Neutrophil (primary cell): ENCODE results near the gene GDPD2.

ENCODE experiments used
- H3K27ac ChIP-seq: fragments of 200-600 bp; sonication (generic); 2 replicates; pipeline ENCODE4 v1.5.1; 2016; ENCODE audit warnings: mild to moderate bottlenecking, moderate library complexity
- H3K27me3 ChIP-seq: fragments of 200-600 bp; sonication (generic); 2 replicates; pipeline ENCODE4 v1.6.0; 2016; ENCODE audit warnings: mild to moderate bottlenecking
- H3K36me3 ChIP-seq: fragments of 200-600 bp; sonication (generic); 2 replicates; pipeline ENCODE4 v1.5.1; 2017
- H3K4me1 ChIP-seq, 2 experiments: fragments of 200-600 bp in 1 of 2; sonication (generic) in 1 of 2; 1 replicate in 1 of 2; 2 replicates in 1 of 2; pipeline versions ENCODE4 v1.5.1 to v1.6.1; 2013 to 2016; ENCODE audit warnings: low read depth in 1 of 2, low read length in 1 of 2, mild to moderate bottlenecking in 1 of 2, moderate library complexity in 1 of 2; ENCODE audit not compliant: control insufficient read depth in 1 of 2, insufficient read depth in 1 of 2
- H3K4me3 ChIP-seq, 2 experiments: fragments of 200-600 bp in 1 of 2; sonication (generic) in 1 of 2; 1 replicate in 1 of 2; 2 replicates in 1 of 2; pipeline ENCODE4 v1.5.1; 2013 to 2016; ENCODE audit warnings: low read depth in 1 of 2, low read length in 1 of 2, mild to moderate bottlenecking in 1 of 2, moderate library complexity in 1 of 2
- H3K9me3 ChIP-seq: fragments of 200-600 bp; sonication (generic); 2 replicates; pipeline ENCODE4 v1.5.1; 2016
- CTCF ChIP-seq: fragments of 200-600 bp; sonication (generic); IDR thresholded peaks from 2 replicates; pipeline ENCODE4 v1.5.1; 2016; ENCODE audit warnings: antibody characterized with exemption

GDPD2 gene

DNA sequence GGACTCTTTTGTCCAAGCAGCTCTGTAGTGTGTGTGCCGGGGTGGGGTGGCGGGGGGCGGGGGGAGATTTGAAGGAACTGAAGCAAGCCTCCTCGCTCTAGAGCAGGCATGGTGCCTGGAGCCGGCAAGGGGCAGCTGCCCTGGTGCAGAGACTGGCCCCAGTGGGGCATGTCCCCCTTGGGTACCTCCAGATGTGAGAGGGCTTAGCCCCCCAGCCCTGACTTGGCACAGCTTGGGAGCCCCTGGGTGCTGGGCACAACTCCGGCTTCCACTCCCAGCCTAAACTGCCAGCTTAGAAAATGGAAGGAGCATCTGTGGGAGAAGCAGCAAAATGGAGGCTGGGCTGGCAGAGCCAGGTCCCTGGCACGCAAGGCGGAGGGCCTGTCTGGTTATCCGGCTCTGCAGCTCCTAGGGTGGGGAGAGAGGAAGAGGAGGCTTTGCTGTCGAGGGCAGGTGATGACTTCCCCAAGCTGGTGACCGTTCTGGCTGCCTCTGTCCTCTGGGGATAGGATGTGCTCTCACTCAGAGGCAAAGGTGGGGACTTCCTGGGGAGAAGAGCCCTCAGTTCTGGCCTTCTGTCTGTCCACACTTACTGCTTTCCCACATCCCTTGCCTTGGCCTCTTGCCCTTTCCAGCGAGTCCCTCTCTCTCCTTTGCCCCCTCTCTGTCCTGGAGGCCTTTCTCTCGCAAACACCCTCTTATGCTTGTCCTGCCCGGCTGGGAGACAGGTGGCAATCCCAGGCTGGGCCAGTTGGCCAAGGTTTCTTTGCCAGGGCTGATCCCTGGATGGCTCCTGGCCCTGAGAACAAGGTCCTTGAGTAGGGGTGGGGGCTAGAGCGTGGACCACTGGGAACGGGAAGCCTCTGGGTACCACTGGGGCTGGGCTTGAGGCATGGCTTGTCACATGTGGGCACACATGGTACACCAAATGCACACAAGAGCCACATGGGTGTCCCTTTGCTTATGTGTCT is 23.6 kb downstream of the GDPD2 start:
- TF ChIP-seq CTCF = no peak
- Histone ChIP-seq H3K4me1 (no peaks in the 10 kb centered on the region), H3K27ac (no peak overlapping the region), H3K4me3 (no peak overlapping the region), H3K27me3 (peaks cover 69% of the 10 kb centered on the region), H3K9me3 (no peaks in the 10 kb centered on the region), H3K36me3 (no peaks in the 10 kb centered on the region)

- Histone ChIP-seq H3K27ac (no peak overlapping the region), H3K27me3 (peaks cover 69% of the 10 kb centered on the region), H3K36me3 (no peaks in the 10 kb centered on the region), H3K9me3 (no peaks in the 10 kb centered on the region), H3K4me3 (no peak overlapping the region), H3K4me1 (peaks cover 0 to 3% of the 10 kb centered on the region in 2 experiments)
- TF ChIP-seq CTCF = no peak
These were observed 26.4 kb downstream of the GDPD2 start for GRCh38 chrX:70449457-70449966.

- Histone ChIP-seq H3K36me3 (no peaks in the 10 kb centered on the region), H3K27me3 (peaks cover 69% of the 10 kb centered on the region), H3K9me3 (no peaks in the 10 kb centered on the region), H3K4me3 (peak overlapping the region; percentile 27 to 38), H3K4me1 (peaks cover 3% of the 10 kb centered on the region in 2 experiments), H3K27ac (no peak overlapping the region)
- no peak for TF ChIP-seq CTCF
These were observed 29.1 kb downstream of the GDPD2 start for GRCh38 chrX:70452143-70452733.

DNA sequence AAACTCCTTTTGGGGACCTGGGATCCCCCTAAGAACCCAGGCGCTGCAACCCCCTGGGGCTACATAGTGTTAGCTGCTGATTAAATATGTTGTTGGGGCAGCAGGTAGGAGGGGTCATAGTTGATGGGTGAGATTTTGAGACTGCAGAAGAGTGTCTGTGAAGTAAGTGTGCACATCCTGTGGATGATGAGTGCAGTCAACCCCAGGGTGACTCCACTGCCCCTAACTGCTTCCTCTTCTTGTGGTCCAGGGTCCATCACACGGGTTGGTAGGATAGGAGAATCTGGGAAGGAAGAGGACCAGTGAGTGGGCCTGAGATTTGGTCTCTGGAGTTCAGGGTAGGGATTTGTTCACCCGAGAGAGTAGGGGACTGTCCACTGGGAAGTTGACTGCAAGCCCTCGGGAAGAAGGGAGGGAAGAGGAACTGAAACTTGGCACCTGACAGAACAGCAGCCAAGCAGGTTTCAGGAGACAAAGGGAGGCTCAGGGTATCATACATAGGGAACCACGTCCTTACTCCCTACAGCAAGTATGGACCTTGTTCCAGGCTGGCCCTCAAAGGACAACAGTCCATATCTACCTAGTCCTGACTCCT is 30.0 kb downstream of the GDPD2 start:
- peaks cover 67% of the 10 kb centered on the region for H3K27me3 ChIP-seq
- H3K4me3 ChIP-seq = no peak overlapping the region
- H3K27ac ChIP-seq = no peak overlapping the region
- H3K4me1 ChIP-seq = peaks cover 3% of the 10 kb centered on the region in 2 experiments
- H3K36me3 ChIP-seq = no peaks in the 10 kb centered on the region
- no peaks in the 10 kb centered on the region for H3K9me3 ChIP-seq
- no peak for TF ChIP-seq CTCF

DNA sequence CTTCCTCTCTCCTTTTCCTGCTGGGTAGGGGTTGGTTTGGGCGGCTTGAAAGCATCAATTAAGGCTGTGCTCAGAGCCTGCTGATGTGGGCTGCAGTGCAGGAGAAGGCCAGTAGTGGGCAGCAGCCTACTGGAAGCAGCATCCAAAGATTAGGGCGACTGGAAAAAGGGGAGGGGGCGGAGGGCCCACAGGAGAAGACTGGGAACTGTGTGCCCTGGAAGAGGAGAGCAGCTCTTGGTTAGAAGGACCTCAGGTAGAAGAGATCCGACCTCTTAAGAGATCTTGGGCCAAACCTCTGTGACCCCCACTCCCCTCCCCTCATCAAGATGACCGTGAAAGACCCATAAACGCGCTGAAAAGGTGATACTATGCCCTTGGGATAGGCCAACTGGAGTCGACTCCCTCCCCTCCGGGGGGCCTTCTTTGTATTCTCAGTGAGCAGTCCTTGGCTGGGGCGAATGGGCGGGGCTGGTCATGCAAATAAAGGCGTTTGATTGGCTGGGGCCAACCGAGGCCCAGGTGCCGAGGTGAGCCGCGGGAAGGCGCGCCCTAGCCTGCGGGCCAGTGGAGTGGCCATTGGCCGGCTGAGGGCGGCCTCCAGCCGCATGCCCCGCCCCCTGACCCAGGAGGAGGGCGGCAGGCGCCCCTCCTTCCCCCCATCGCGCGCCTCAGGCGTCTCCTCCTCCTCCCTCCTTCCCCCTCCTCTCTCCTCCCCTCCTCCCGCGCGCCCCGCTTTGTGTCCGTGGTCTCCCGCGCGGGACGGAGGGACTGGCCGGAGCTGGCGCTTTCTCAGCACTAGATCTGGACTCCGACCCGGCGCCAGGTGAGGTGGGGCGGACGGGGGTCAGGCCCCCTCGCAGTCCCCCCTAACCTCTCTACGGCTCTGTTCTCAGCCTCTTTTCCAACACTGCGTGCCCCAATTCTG is 31.6 kb downstream of the GDPD2 start:
- no peak for TF ChIP-seq CTCF
- peaks cover 67% of the 10 kb centered on the region for H3K27me3 ChIP-seq
- H3K36me3 ChIP-seq = no peaks in the 10 kb centered on the region
- H3K27ac ChIP-seq = no peak overlapping the region
- H3K9me3 ChIP-seq = no peaks in the 10 kb centered on the region
- H3K4me3 ChIP-seq = no peak overlapping the region
- peaks cover 3% of the 10 kb centered on the region in 2 experiments for H3K4me1 ChIP-seq
